DLD1 (cell line): Measurements from ENCODE around the gene STARD3.

Experiments
- in situ Hi-C: cut with HindIII; loops from 2 replicates; pipeline ENCODE4 v1.10.0; 2017; ENCODE audit warnings: low sequenced_read_pairs

Gene STARD3

GRCh38 chr17:39669897-39670735 lies 33.2 kb downstream of the STARD3 start:
- in situ Hi-C loops: loop anchor here (10.0 kb wide), 1 partner anchor 55 kb away; no protein-coding TSS in a partner anchor

GRCh38 chr17:39670746-39671145 lies 33.8 kb downstream of the STARD3 start:
- in situ Hi-C loops: loop anchor here (10.0 kb wide), 1 partner anchor 56 kb away; no protein-coding TSS in a partner anchor

- in situ Hi-C loops: loop anchor here (10.0 kb wide), 1 partner anchor 57 kb away; no protein-coding TSS in a partner anchor
Observed at GRCh38 chr17:39671651-39672521, 34.9 kb downstream of the STARD3 start.

DNA sequence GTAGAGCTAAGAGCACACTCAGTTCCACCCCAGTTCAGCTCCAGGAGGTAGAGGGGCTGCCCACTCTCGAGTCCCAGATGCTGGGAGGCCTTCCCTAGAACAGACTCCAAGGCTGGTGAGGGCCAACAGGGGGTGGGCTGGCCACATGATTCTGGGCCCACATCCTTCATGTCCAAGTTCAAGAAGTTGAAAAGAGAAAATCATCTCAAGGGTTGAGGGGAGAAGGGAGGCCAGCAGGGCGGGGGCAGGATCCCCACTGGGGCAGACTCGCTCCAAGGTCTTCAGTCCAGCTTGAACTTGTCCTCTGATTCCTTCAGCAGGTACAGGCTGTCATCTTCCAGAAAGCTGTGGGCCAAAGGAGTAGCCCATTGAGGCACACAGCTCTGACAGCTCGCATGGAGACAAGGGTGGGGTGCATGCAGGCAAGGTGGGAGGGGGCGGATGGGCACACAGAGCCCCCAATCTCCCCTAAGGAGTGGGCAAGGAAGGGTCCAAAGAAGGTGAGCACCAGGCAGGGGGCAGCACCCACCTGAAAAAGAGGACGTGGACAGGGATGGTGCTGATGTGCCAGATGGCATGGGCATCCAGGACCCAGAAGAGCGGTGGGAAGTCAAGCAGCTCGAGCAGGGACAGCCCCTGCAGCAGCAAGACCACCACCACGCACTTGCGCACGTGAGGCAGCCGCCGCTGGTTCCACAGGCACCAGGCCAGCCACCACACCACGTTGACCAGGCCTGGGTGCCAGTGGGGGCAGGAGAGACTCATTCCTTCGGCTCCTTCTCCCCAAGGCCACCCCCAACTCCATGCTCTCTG lies 35.8 kb downstream of the STARD3 start:
- in situ Hi-C loops: loop anchor here (10.0 kb wide), 1 partner anchor 58 kb away; no protein-coding TSS in a partner anchor

GRCh38 chr17:39673335-39674081 lies 36.6 kb downstream of the STARD3 start:
- in situ Hi-C loops: loop anchor here (10.0 kb wide), 1 partner anchor 59 kb away; no protein-coding TSS in a partner anchor

DNA sequence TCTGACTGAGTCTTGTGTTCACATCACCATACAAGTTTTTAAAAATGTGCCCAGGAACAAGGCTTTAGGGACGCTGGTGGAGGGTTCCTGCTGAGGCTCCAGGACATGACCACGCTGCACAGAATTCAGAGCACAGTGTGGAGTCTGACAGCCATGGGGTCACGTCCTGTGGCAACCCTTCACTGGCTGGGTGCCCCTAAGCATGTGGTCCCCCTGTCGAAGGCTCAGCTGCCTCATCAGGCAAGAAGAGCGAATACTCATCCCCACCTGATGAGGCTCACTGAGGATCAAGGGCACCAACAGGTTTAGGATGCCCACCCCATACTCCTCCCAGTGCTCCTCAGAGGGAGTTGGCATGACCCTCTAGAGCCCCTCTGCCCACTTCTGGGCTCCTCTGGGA lies 37.2 kb downstream of the STARD3 start:
- in situ Hi-C loops: loop anchor here (10.0 kb wide), 1 partner anchor 59 kb away; no protein-coding TSS in a partner anchor

- in situ Hi-C loops: loop anchor here (10.0 kb wide), 1 partner anchor 60 kb away; no protein-coding TSS in a partner anchor
Observed at GRCh38 chr17:39674702-39675389, 37.9 kb downstream of the STARD3 start.

GRCh38 chr17:39675390-39676082 lies 38.6 kb downstream of the STARD3 start:
- in situ Hi-C loops: loop anchor here (10.0 kb wide), 1 partner anchor 61 kb away; no protein-coding TSS in a partner anchor

DNA sequence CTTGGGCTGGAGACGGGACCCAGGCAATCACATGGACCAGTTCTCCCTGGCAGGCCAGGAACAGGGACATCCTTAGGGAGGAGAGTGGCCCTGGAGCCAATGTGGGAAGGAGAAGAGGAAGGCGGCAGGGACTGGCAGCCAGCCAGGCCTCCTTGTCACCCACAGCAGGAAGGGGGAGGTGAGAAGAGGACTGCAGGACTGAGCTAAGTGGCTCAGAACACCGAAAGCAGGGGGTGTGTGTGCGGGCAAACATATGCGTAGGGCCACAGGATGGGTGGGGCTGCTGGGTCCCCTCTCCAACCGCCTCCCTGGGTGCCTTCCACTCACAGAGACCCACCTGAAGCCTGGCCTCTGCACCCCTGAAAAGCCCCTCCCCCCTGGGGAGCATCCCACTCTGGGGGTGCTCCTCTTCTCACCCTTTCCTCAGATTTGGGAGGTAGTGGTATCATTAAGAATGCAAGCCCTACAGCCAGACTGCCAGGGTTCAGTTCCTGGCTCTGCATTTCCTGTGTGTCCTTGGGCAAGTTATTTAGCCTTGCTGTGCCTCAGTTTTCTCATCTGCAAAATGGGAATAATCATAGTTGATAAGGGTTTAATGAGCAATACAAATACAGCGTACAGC lies 39.4 kb downstream of the STARD3 start:
- in situ Hi-C loops: loop anchor here (10.0 kb wide), 1 partner anchor 62 kb away; no protein-coding TSS in a partner anchor

GRCh38 chr17:39677072-39677471 lies 40.1 kb downstream of the STARD3 start:
- in situ Hi-C loops: loop anchor here (10.0 kb wide), 1 partner anchor 62 kb away; no protein-coding TSS in a partner anchor

DNA sequence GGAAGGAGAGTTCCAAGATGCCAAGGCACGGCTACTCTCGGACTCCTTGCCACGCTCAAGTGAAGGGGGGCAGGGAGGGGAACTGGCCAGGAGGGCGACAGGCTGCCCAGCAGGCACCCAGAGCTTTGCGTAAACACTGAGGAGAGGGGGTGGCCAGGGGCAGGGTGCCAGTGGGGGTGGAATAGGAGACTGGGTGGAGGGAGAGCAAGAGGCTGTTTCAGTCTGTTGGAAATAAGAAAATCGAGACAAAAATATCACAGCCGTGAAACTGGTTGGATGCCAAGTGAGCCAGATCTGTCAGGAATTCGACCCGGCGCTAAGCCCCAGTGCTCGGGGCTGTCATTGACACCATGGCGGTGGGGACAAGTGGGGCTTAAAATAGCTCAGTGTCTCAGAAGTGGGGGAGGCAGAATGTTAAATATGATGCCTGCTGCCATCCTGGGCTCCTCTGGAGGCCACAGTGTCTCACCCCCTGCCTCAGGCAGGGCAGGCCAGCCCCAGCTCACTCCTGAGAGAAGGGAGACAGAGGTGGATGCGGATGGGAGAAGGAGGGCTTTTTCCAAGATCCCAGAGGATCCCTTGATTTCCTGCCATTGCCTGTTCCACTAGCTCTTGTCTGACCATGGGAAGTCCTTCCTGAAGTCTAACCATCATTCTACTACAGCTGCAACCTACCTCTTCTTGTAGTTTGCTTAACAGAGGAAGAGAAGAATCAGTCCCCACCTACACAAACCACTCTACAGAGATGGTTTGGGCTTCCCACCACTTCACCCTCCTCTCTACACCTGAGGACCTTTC lies 40.8 kb downstream of the STARD3 start:
- in situ Hi-C loops: loop anchor here (10.0 kb wide), 1 partner anchor 63 kb away; no protein-coding TSS in a partner anchor

GRCh38 chr17:39678340-39679116 lies 41.6 kb downstream of the STARD3 start:
- in situ Hi-C loops: loop anchor here (10.0 kb wide), 1 partner anchor 64 kb away; no protein-coding TSS in a partner anchor

DNA sequence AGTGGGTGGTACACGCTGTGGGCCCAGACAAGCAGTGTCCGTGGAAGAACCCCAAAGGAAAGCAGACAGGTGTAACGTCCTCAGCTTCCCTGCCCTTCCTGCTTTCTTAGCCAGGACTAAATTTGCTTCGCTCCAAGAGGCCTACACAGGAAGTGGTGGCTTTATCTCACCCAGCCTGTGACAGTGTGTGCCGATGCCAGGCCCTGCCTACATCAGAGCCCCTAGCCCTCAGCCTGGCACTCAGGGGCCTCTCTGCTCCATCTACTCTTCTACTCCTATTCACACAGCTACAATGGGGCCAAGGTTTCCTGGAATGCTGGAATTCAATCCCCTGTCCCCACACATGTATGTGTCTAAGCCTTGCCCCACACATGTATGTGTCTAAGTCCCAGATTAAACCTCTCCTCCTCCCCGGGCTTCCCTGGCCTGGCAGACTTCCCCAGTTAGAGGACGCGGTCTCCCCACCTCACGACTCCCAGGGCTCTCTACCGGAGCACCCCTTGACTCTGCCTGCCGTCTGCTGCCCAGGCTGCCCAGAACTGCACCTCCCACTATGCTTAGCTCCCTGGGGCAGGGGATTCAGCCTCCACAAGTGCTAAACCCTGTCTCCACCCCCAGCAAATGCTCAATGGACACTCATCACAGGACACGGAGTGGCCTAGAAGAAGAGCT lies 42.7 kb downstream of the STARD3 start:
- in situ Hi-C loops: loop anchor here (10.0 kb wide), 1 partner anchor 65 kb away; no protein-coding TSS in a partner anchor

DNA sequence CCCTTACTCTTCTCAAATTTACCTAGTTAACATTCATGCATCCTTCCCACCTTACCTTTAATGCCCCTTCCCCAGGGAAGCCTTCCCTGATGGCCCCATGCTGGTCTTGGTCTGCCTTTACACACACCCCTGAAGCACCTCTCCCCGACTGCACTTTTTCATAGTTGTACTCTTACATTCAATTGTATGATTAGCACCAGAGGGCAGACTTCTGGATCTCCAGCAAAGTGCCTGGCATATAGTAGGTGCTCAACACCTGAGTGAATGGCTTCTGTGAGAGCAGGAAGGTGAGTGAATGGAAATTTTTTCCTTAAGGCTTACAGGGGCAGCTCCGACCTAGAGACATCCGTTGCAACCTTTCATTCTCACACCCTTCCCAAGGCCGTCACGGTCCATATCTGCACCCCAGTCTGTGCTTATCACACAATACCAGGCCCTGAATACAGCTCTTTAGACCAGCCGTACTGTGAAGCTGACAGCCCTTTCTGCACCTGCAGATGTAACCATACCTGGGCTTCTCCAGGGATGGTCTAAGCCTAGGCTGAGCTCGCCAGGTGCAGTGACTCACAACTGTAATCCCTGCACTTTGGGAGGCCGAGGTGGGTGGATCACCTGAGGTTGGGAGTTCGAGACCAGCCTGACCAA lies 46.5 kb downstream of the STARD3 start:
- in situ Hi-C loops: no loop called here
